ENCODE data around the gene CDCA7L. TPM values are rescaled to one million over a fixed set of nuclear protein-coding genes. Genes with fewer than 3 reads are reported as not detected.

The CDCA7L gene
- 13.5 to 17.4 TPM (median 14.9 TPM) in 5 replicates for total RNA-seq (2022; extraction: Qiagen RNA extraction)

GRCh38 chr7:21945454-21946221 lies at the start of gene CDCA7L:
Gene CDCA7L (minus strand): TSS chr7:21945899. CDS start chr7:21945804, 95 bp downstream.

All from A549 treated with Mapracorat at 1 μM for 4 hours (cell line).